Fibroblast of pulmonary artery (primary cell): ENCODE measurements around the gene FGR.
"Not testable (repeated sequence)": the region's sequence is repeated elsewhere in the genome, so short reads cannot be mapped to it uniquely, and the experiment has no call there.

Experiments used
- DNase-seq: peaks from one replicate; pipeline ENCODE4 v3.0.0-alpha.2; 2010; ENCODE audit warnings: low read depth
- H3K4me3 ChIP-seq: replicated peaks from 2 replicates; pipeline ENCODE4 v1.5.1; 2011; ENCODE audit warnings: low read depth, mild to moderate bottlenecking, control low read depth, low read length, moderate library complexity
- TF ChIP-seq, protein P1 (sequence below): IDR thresholded peaks from 2 replicates; pipeline ENCODE4 v1.5.1; 2011; ENCODE audit warnings: mild to moderate bottlenecking, control low read depth, low read length, inconsistent platforms; ENCODE audit errors: missing control alignments

Gene FGR

DNA sequence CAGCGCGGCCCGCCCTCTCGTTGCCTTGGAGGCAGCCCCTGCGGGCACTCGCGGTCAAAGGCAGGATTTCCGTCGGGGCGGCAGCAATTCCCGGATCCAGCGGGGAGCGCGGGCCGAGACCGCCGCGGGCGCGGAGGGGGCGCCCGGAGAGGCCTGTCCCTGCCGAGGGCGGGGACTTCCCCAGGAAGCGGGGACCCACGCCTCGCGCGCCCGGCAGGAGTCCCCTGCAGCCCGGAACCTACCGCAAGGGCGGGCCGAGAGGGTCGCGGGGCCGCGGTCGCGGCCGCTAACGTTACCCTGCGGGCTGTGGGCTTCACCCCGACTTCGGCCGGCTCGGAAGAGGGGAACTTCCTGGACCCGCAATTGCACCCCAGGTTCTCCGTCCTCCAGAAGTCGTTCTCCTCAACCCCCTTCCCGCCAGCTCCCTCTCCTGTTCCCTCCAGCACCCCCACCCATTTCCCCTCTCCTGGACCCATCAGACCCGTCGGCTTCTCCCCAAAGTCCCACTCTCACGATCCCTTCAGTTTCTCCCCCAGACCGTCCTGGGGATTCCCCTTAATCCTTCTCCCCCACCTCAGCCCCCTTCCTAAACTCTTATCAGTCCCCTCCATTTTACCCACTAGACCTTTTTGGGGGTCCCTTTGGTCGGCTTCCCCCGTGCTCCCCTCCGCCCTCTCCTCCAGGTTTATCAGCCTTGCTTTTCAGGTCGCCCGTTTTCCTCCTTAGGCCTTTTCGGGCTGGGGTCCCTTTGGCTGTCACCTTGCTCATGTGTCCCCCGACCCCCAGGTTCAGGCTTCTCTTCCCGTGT, 604 bp downstream of the FGR start:
- peak overlapping the region; percentile 30 for H3K4me3 ChIP-seq
- TF ChIP-seq, protein P1, sequence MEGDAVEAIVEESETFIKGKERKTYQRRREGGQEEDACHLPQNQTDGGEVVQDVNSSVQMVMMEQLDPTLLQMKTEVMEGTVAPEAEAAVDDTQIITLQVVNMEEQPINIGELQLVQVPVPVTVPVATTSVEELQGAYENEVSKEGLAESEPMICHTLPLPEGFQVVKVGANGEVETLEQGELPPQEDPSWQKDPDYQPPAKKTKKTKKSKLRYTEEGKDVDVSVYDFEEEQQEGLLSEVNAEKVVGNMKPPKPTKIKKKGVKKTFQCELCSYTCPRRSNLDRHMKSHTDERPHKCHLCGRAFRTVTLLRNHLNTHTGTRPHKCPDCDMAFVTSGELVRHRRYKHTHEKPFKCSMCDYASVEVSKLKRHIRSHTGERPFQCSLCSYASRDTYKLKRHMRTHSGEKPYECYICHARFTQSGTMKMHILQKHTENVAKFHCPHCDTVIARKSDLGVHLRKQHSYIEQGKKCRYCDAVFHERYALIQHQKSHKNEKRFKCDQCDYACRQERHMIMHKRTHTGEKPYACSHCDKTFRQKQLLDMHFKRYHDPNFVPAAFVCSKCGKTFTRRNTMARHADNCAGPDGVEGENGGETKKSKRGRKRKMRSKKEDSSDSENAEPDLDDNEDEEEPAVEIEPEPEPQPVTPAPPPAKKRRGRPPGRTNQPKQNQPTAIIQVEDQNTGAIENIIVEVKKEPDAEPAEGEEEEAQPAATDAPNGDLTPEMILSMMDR = no peak
- DNase-seq = no peak

DNA sequence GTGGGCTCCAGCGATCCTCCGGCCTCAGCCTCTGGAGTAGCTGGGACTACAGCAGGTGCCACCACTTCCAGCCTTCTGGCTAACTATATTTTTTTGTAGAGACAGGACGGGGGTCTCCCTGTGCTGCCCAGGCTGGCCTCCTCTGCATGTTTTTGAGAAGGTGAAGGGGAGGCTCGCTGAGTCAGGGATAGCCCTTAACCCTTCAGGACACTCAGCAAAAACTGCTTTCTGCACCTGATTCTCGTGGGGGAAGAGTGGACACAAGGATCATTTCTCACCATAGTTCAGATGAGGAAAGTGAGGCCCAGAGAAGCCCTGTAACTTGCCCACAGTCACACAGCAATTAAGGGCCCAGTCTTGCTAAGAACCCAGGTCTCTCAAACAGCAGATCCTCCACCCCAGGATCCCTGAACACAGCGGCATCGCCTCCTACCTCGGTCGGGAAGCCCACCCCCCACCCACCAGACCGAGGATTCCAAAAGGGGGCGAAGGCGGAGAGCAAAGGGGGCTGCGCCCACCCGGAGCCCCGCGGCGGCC, 1.3 kb downstream of the FGR start:
- DNase-seq = no peak
- H3K4me3 ChIP-seq = peak overlapping the region; percentile 30
- TF ChIP-seq, protein P1 = no peak

DNA sequence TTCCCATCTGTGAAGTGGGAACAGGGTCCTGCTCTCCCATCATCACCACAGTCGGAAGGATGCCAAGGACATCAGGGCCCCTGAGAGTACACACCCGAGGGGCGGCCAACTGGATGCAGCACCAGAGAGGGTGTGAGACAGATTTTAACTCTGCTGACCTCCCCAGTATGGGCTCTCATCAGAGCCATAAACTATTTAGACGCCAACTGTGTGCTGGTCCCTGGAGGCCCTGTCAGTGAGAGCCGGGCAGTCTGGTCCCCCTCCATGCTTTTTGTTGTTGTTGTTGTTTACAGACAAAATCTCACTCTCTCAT, 1.7 kb downstream of the FGR start:
- DNase-seq = no peak
- H3K4me3 ChIP-seq = no peak overlapping the region
- TF ChIP-seq, protein P1 = no peak

DNA sequence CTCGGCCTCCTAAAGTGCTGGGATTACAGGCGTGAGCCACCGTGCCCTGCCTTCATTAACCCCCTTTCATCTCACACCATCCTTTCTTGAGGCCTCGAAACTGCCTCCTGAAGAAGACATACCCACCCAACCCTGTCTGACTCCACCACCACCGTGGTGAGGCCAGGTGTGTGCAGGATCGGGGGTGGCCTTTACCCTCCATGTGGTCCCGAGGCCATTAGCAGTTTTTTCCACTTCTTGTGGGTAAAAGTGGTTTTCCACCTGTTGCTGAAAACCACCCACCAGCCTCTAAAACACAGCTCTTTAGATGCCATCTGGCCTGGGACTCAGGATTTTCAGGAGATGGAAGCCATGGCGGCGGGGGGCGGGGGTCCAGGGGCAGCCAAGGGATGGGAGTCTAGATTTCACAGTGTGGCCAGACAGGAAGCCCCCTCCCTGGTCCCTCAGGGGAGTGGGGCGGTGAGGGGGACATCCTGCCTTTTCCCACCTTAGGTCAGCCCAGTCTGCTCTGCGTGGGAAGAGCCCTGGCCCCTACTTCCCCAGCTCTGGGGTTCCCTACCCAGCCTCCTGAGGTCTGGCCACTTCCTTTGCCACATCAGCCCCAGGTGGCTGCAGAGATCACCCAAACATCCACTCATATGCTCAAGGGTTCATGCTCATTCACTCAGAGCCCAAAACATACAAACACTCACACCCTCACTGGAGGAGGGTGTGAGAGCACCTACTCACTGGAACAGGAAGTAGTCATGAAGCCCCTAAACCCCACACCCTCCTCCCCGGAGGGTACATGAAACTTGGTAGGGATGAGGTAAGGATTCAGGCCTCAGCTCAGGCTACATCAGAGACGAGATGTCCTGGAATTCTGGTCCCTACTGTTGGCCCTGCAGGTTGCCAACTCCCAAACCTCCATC, 2.3 kb downstream of the FGR start:
- H3K4me3 ChIP-seq = no peak overlapping the region
- no peak for DNase-seq
- TF ChIP-seq, protein P1 = no peak

DNA sequence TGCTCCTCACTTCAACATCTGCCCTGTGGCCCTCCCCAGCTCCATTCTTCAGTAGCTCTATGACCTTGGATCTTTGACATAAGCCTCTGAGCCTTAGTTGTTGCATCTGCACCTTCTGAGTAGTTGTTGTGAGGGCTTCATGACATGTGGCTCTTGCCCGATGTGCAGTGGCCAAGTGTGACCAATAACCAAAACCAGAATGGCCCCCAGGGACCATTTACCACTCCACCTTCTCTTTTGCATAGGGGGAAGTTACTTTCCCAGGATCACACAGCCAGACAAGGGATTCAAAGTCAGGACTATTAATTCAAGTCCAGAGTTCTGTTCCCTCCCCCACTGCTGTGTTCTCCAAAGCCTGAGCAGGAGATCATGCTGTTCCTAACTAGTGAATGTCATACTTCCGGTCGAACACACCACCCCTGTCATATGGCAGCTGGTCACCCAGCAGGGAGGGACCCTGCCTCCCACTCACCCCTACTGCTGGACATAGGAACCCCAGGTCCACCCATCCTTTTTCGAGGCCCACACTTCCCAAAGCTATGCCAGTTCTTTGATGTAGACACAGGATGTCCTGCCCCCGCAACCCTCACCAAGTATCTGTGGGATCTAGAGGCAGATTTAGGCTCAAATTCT, 4.0 kb downstream of the FGR start:
- no peak for DNase-seq
- no peak overlapping the region for H3K4me3 ChIP-seq
- TF ChIP-seq, protein P1 = no peak

DNA sequence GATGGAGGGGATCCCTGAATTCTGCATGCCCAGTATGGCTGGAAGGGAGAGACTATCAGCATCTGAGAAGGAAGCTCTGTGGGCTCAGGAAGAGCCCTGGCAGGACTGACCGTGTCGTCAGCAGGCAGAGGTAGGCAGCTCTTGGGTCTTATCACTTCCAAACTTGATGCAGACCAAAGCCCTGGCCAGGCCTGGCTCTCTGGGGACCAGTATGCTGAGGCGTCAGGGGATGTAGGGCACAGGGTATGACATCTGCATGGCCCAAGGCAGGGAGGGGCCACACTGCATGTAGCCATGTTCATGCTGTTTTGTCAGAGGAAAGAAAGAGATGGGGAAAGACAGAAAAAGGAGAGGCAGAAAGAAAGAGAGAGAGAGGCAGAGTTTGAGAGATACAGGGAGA, 6.3 kb downstream of the FGR start:
- DNase-seq = no peak
- no peak overlapping the region for H3K4me3 ChIP-seq
- TF ChIP-seq, protein P1 = no peak

DNA sequence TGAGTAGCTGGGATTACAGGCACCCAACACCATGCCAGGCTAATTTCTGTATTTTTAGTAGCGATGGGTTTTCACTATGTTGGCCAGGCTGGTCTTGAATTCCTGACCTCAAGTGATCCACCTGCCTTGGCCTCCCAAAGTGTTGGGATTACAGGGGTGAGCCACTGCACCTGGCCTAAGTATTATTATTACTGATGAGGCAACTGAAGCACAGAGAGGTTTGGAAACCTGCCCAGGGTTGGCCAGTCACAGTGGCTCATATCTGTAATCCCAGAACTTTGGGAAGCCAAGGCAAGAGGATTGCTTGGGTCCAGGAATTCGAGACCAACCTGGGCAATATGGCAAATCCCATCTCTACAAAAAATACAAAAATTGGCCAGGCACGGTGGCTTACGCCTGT, 7.3 kb downstream of the FGR start:
- DNase-seq, H3K4me3 ChIP-seq: not testable (repeated sequence)
